ENCODE measurements around the gene PANX3.

Gene PANX3, protein sequence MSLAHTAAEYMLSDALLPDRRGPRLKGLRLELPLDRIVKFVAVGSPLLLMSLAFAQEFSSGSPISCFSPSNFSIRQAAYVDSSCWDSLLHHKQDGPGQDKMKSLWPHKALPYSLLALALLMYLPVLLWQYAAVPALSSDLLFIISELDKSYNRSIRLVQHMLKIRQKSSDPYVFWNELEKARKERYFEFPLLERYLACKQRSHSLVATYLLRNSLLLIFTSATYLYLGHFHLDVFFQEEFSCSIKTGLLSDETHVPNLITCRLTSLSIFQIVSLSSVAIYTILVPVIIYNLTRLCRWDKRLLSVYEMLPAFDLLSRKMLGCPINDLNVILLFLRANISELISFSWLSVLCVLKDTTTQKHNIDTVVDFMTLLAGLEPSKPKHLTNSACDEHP

DNA sequence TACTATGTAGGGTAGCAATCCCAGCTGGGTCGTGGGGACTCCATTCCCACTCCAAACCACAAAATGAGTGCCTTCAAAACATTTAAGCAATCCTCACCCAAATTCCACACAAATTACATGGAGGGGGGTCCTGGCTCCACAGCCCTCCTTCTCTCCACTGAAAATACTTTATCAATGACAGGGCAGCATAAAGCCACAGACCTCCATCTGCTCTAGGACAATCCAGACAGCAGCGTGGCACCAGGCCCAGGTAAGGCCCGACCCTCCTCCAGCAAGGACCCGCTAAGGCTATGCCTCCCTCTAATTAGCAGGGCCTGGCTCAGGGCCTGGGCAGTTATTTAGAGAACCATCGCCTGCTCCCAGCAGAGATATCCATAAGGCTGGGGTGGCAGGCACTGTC, at the start of gene PANX3:
TSS of gene PANX3 (plus strand) at position 365 of the 400 bp plus-strand sequence. CDS start 129 bp downstream, outside the sequence.
- H3K27ac ChIP-seq: no peak within 1 kb of the TSS
- TF ChIP-seq, protein P1, sequence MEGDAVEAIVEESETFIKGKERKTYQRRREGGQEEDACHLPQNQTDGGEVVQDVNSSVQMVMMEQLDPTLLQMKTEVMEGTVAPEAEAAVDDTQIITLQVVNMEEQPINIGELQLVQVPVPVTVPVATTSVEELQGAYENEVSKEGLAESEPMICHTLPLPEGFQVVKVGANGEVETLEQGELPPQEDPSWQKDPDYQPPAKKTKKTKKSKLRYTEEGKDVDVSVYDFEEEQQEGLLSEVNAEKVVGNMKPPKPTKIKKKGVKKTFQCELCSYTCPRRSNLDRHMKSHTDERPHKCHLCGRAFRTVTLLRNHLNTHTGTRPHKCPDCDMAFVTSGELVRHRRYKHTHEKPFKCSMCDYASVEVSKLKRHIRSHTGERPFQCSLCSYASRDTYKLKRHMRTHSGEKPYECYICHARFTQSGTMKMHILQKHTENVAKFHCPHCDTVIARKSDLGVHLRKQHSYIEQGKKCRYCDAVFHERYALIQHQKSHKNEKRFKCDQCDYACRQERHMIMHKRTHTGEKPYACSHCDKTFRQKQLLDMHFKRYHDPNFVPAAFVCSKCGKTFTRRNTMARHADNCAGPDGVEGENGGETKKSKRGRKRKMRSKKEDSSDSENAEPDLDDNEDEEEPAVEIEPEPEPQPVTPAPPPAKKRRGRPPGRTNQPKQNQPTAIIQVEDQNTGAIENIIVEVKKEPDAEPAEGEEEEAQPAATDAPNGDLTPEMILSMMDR (conservative IDR thresholded peaks at IDR 0.05): no peak

DNA sequence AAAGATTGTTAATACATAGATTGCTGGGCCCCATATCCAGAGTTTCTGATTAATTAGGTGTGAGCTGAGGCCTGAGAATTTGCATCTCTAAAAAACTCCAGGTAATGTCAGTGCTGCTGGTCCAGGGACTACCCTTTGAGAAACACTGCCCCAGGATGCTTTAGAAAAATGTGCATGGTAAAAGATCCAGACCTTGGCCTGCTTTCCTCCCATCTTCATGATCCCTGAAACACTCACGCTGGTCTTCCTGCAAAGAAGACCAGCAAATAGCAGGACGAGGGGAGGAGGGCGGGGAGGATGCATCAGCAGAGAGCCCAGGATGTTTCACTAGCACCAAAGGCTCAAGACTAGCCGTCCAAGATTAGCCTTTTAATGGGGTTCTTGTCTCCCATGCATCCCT, 41.5 kb upstream of the PANX3 start, which contains the start of gene OR8A1:
TSS of gene OR8A1 (plus strand) at position 301 of the 400 bp plus-strand sequence. CDS start 123 bp downstream, outside the sequence.
- TF ChIP-seq, protein P1 (conservative IDR thresholded peaks at IDR 0.05): no peak
- no peak within 1 kb of the TSS for H3K27ac ChIP-seq

DNA sequence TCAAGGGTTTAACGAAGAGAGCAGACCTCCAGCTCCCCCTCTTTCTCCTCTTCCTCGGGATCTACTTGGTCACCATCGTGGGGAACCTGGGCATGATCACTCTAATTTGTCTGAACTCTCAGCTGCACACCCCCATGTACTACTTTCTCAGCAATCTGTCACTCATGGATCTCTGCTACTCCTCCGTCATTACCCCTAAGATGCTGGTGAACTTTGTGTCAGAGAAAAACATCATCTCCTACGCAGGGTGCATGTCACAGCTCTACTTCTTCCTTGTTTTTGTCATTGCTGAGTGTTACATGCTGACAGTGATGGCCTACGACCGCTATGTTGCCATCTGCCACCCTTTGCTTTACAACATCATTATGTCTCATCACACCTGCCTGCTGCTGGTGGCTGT, 41.1 kb upstream of the PANX3 start:
- no peak overlapping the region for H3K27ac ChIP-seq
- TF ChIP-seq, protein P1 (conservative IDR thresholded peaks at IDR 0.05): no peak

DNA sequence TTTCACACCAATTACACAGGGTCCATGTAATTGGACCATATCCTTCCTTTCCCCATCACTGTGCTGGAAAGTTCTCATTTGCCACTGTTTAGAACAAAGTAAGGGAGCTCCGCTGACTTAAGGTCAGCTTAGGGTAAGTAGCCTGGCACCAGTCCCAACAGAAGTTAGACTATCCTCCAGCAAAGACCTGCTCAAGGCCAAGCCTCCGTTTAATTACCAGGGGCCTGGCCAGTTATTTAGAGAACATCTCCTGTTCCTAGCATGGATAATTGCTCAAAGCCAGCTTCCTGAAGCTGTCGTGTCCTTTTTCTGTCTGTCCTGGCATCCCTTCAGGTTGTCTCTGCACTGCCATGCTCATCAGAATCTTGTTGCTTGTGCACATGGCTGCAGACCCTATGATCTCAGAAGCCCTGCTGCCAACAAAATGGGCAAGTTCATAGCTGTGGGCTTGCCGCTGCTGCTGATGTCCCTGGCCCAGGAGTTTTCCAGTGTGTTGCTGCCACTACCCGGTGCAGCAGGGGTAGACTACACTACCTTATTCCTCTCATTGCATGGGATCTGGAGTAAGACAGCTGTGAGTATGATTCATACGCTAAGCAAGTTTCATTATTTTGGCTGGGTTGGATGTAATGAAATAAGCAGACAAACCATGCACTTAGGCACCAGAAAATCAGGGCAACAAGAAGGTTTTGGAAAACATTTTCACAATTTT, 33.4 kb upstream of the PANX3 start:
- TF ChIP-seq, protein P1 (conservative IDR thresholded peaks at IDR 0.05): no peak
- H3K27ac ChIP-seq: no peak overlapping the region

DNA sequence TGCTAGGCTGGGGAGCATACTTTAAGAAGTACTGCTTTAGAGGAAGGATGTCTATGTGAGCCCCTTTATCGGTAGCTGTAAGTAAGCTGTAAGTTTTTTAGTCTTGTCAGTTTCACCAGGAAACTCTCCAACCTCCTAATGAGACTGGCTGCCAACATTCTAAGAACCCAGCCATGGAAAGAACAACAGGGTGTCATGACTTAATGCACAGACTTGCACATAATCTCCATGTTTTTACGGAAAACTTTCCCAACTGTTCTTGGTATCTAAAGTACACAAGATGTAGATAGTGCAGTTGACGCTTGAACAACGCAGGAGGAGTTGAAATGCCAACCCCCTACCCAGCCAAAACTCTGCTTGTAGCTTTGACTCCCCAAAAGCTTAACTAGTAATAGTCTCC, 32.5 kb upstream of the PANX3 start:
- no peak overlapping the region for H3K27ac ChIP-seq
- TF ChIP-seq, protein P1 (conservative IDR thresholded peaks at IDR 0.05): no peak

DNA sequence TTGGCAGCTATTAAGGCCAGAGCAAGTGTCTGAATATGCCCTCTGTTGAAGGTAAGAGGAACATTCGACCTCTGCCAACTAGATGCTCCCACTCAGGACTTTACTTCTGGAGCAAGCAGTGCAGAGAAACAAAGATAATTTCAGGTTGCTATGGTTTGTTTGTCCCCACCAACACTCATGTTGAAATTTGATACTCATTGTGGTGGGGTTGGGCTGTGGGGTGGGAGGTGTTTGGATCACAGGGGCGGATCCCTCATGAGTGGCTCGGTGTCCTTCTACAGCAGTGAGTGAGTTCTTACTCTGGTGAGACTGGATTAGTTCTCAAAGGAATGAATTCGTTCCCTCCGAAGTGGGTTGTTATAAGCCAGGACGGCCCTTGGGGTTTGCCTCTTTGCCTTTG, 29.4 kb upstream of the PANX3 start:
- TF ChIP-seq, protein P1 (conservative IDR thresholded peaks at IDR 0.05): no peak
- H3K27ac ChIP-seq: no peak overlapping the region

DNA sequence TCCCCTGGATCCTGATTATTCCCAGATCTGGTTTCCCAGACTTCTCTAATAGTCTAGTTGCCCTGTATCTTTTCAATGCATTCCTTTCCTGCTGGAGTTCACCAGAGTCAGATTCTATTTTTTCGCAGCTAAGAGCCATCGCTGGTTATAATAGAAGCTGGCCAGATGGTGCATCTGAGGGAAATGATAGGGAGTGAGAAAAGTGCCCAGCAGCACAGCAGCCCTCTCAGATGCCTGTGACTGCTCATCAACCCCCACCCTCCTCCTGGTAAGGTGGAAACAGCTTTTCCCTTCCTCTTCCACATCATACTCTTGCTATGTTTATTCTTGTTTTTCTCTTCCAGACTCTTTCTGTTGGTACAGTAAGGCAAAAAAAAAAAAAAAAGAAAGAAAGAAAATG, 28.7 kb upstream of the PANX3 start:
- TF ChIP-seq, protein P1 (conservative IDR thresholded peaks at IDR 0.05): no peak
- H3K27ac ChIP-seq: no peak overlapping the region

All from VCaP (cell line).